Transverse colon (tissue), 4 donors: ENCODE measurements around the gene ZNF205. TPM values are rescaled to one million over a fixed set of nuclear protein-coding genes. Genes with fewer than 3 reads are reported as not detected.

Source experiments
- DNase-seq: peaks from one replicate; pipeline ENCODE4 v3.0.0-alpha.2; 2019
- H3K27ac ChIP-seq, 4 donors: fragments of 200-600 bp; sonication (generic); 2 replicates each; pipeline ENCODE4 v1.5.1; 2016 to 2018; ENCODE audit warnings: inconsistent platforms in 4 of 4
- H3K27me3 ChIP-seq: fragments of 200-600 bp; sonication (generic); 2 replicates; pipeline ENCODE4 v1.5.1; 2017; ENCODE audit warnings: inconsistent platforms
- H3K36me3 ChIP-seq, 4 donors: fragments of 200-600 bp; sonication (generic); 2 replicates each; pipeline ENCODE4 v1.5.1; 2017 to 2019; ENCODE audit warnings: inconsistent platforms in 4 of 4
- H3K4me1 ChIP-seq, 4 donors: fragments of 200-600 bp; sonication (generic); 2 replicates each; pipeline ENCODE4 v1.5.1; 2017 to 2020; ENCODE audit warnings: inconsistent platforms in 4 of 4
- H3K4me3 ChIP-seq, 4 donors: fragments of 200-600 bp; sonication (generic); 1 replicate in 1 of 4; 2 replicates in 3 of 4; pipeline versions ENCODE4 v1.5.1 to v1.6.1; 2017 to 2019; ENCODE audit warnings: inconsistent platforms in 4 of 4
- H3K9me3 ChIP-seq, 2 donors: fragments of 200-600 bp; sonication (generic); 2 replicates each; pipeline ENCODE4 v1.5.1; 2017 to 2019; ENCODE audit warnings: inconsistent platforms in 2 of 2
- EP300 ChIP-seq: sonication (generic); formaldehyde crosslinking; IDR thresholded peaks from one replicate; pipeline ENCODE4 v1.6.1; 2017; ENCODE audit warnings: antibody characterized with exemption, low read depth
- POLR2A ChIP-seq: fragments of 450-650 bp; IDR thresholded peaks from one replicate; pipeline ENCODE4 v1.6.1; 2016; ENCODE audit warnings: antibody characterized with exemption, mild to moderate bottlenecking, moderate library complexity
- POLR2AphosphoS5 ChIP-seq, 3 donors: sonication (generic); formaldehyde crosslinking; IDR thresholded peaks; one replicate each; pipeline ENCODE4 v1.6.1; 2016; ENCODE audit warnings: antibody characterized with exemption in 3 of 3
- WGBS, 2 donors: methylation state at CpG; one replicate each; pipeline ENCODE4 v1.1.5; 2018; ENCODE audit warnings: low coverage in 1 of 2; 5-methylcytosine and 5-hydroxymethylcytosine counted together
- in situ Hi-C, 4 donors: fragments of 200-750 bp; cut with MboI; loops; one replicate each; pipeline versions ENCODE4 v1.15.0 to v1.15.1; 2017; ENCODE audit warnings: low sequenced_read_pairs in 3 of 4, low pct_ligation_motif_present in 1 of 4, low pct_unique_long_range_greater_than_20kb in 1 of 4
- intact Hi-C: fragments of 100-400 bp; cut with DNase I; formaldehyde crosslinking; loops from one replicate; pipeline ENCODE4 v1.15.1; 2023; ENCODE audit warnings: low total_unique reads
- total RNA-seq, 4 donors: library from RNA; depleted of rRNA; stranded (reverse); fragments of >200 nt; gene quantifications; one replicate each; pipeline ENCODE4 v1.1.0, GENCODE V29; 2016
- TF ChIP-seq, protein P1 (sequence below), 5 experiments: fragments of 200-600 bp in 3 of 5; fragments of 450-650 bp in 2 of 5; sonication (generic) in 3 of 5; IDR thresholded peaks; 1 replicate in 2 of 5; 2 replicates in 3 of 5; pipeline ENCODE4 v1.5.1; 2016 to 2017; ENCODE audit warnings: antibody characterized with exemption in 5 of 5, inconsistent platforms in 3 of 5, mild to moderate bottlenecking in 2 of 5, moderate library complexity in 1 of 5

The ZNF205 gene
- total RNA-seq, 4 donors from 2014 or later, result 5.2 to 16.3 (median 15.5) TPM

DNA sequence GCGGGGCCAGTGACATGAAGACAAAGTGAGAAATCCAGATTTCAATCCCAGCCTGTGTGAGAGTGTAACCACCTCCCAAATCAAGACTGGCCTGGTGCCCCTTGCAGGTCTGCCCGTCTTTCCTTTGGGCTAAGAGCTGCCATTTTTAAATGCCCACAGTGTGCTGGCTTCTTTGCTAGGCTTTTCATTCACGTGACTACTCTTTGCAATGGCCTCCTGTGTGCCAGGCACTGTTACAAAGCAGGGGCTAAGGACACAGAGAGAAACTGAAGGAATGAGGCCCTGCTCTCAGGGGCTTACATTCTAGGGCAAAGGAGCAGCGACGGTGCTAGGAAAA is 13.0 kb upstream of the ZNF205 start:
- H3K27me3 ChIP-seq, result peaks cover 19% of the 10 kb centered on the region
- H3K27ac ChIP-seq, result no peak overlapping the region
- H3K4me1 ChIP-seq, result peaks cover 4 to 16% (median 10%) of the 10 kb centered on the region in 4 donors
- no peaks in the 10 kb centered on the region for H3K9me3 ChIP-seq
- no peak overlapping the region for H3K4me3 ChIP-seq
- WGBS, 2 donors, result 67 to 72% methylated on average over 2 to 5 of the region's 5 CpGs
- in situ Hi-C loops (no loop called here), intact Hi-C loops (no loop called here)
- H3K36me3 ChIP-seq, result no peaks in the 10 kb centered on the region
- TF ChIP-seq, protein P1, sequence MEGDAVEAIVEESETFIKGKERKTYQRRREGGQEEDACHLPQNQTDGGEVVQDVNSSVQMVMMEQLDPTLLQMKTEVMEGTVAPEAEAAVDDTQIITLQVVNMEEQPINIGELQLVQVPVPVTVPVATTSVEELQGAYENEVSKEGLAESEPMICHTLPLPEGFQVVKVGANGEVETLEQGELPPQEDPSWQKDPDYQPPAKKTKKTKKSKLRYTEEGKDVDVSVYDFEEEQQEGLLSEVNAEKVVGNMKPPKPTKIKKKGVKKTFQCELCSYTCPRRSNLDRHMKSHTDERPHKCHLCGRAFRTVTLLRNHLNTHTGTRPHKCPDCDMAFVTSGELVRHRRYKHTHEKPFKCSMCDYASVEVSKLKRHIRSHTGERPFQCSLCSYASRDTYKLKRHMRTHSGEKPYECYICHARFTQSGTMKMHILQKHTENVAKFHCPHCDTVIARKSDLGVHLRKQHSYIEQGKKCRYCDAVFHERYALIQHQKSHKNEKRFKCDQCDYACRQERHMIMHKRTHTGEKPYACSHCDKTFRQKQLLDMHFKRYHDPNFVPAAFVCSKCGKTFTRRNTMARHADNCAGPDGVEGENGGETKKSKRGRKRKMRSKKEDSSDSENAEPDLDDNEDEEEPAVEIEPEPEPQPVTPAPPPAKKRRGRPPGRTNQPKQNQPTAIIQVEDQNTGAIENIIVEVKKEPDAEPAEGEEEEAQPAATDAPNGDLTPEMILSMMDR (IDR thresholded peaks at IDR 0.05), result no peak
- no peak for TF ChIP-seq EP300
- TF ChIP-seq POLR2AphosphoS5 (IDR thresholded peaks at IDR 0.05), result no peak
- no peak for TF ChIP-seq POLR2A
- DNase-seq, result no peak

DNA sequence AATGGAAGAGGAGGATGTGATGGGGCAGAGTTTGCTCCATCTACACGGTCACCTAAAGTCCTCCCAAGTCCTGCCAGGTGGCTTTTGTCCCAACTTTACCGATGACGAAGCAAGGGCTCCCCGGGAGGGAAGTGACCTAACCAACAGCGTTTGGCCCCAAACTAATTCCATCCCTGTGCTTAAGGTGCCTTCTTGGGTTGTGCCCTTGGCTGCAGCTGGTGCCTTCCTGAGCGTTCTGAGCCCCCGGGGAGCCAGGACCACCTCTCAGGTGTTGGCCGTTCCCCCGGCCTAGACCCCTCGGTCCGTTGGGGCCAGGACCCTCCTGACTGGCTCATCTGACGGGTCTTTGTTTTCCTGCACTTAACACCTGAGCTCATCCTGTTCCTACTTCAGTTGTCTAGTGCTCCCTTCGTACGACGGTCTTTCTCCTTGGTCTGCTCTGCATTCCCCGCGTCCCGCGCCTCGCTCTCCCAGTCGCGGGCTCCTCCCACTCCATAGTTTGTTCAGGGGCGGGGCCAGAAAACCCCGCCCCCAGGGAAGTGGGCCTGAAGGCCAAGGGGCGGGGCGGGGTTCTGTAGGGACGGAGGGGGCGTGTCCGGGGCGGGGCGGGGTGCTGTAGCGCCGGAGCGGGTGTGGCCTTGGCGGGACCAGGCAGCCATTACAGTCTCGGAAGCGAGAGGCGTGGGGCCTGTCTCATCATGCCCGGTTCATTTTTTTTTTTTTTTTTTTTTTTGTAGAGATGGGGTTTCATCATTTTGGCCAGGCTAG is 12.5 kb upstream of the ZNF205 start:
- in situ Hi-C loops (no loop called here), intact Hi-C loops (no loop called here)
- Histone ChIP-seq H3K9me3 (no peaks in the 10 kb centered on the region), H3K4me1 (peaks cover 4 to 16% (median 10%) of the 10 kb centered on the region in 4 donors), H3K36me3 (no peaks in the 10 kb centered on the region), H3K27ac (peak overlapping the region in 2 of 4 donors; percentile 22 to 32), H3K27me3 (peaks cover 19% of the 10 kb centered on the region), H3K4me3 (peak overlapping the region in 2 of 4 donors; percentile 7 to 34)
- 0 to 8% methylated on average over 1 to 39 of the region's 39 CpGs for WGBS, 2 donors
- peak; percentile 97 for DNase-seq
- TF ChIP-seq POLR2A (no peak), EP300 (no peak), POLR2AphosphoS5 (IDR thresholded peaks at IDR 0.05) (no peak)
- TF ChIP-seq, protein P1 (IDR thresholded peaks at IDR 0.05), result no peak

DNA sequence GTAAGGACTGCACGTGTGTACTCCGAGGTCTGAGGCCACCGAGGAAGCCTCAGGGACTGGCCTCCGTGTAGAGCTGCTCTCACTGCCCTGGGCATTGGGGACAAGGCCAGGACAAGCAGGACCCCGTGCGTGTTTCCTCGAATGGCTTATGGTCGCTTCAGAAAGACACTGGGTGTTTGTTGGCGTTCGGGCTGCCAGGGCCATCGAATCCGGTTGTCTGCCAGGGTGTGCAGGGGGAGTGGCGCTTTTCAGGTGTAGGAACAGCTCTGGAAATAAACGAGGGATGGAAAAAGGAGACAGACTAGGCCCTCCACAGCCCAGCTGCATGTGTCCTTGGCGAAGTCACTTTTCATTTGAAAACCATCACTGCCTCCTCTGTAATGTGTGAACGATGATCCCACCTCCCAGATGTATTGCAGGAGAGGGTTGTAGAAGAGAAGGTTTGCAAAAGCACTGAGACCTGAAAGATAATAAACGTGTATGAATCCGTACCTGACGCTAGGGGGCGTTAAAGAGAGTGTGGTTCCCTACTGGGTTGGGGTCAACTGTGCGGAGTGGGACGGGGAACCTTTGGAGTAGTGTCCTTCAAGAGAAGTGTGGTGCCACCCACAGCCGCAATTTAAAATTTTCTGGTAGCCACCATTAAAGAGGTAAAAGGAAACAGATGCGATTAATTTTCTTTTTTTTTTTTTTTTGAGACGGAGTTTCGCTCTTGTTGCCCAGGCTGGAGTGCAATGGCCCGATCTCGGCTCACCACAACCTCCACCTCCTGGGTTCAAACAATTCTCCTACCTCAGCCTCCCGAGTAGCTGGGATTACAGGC is 11.2 kb upstream of the ZNF205 start:
- in situ Hi-C loops (no loop called here), intact Hi-C loops (no loop called here)
- Histone ChIP-seq H3K27me3 (peaks cover 19% of the 10 kb centered on the region), H3K4me1 (peaks cover 4 to 20% (median 10%) of the 10 kb centered on the region in 4 donors), H3K27ac (peak overlapping the region in 2 of 4 donors; percentile 34 to 54), H3K36me3 (no peaks in the 10 kb centered on the region), H3K9me3 (no peaks in the 10 kb centered on the region), H3K4me3 (no peak overlapping the region)
- no peak for TF ChIP-seq POLR2A
- TF ChIP-seq, protein P1 (IDR thresholded peaks at IDR 0.05), result peak; percentile 39 to 64 (median 52)
- TF ChIP-seq EP300, result no peak
- TF ChIP-seq POLR2AphosphoS5 (IDR thresholded peaks at IDR 0.05), result no peak
- no peak for DNase-seq
- 35 to 59% methylated on average over 14 to 29 of the region's 29 CpGs for WGBS, 2 donors

DNA sequence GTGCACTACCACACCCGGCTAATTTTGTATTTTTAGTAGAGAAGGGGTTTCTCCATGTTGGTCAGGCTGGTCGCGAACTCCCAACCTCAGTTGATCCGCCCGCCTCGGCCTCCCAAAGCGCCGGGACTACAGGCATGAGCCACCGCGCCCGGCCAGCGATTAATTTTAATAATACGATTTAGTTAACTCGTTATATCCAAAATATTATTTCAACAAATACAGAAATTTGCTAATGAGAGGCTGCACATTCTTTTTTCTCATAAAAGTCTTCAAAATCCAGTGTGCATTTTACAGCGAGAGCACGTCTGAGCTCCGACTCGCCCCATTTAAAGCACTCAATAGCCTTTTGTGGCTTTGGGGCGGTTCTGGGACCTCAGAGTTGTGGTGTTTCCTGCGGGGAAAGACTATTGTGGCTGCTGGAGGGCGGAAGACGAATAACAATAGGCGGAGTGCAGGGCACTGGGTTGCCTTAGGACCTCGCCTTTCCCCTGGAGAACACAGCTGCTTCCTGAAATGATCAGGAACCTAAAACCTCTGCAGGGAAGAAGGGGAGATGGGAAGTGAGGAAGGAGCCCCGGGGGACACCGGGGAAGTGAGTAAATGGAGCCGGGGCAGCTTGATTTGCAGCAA is 10.4 kb upstream of the ZNF205 start:
- TF ChIP-seq POLR2AphosphoS5 (IDR thresholded peaks at IDR 0.05) (no peak), EP300 (no peak), POLR2A (no peak)
- TF ChIP-seq, protein P1 (IDR thresholded peaks at IDR 0.05), result no peak
- intact Hi-C loops (no loop called here), in situ Hi-C loops (no loop called here)
- peaks cover 19% of the 10 kb centered on the region for H3K27me3 ChIP-seq
- no peaks in the 10 kb centered on the region for H3K9me3 ChIP-seq
- H3K4me3 ChIP-seq, result no peak overlapping the region
- 34 to 67% methylated on average over 26 to 27 of the region's 27 CpGs for WGBS, 2 donors
- peak overlapping the region in 3 of 4 donors; percentile 17 to 54 (median 34) for H3K27ac ChIP-seq
- DNase-seq, result no peak
- H3K36me3 ChIP-seq, result no peaks in the 10 kb centered on the region
- peaks cover 8 to 22% (median 12%) of the 10 kb centered on the region in 4 donors for H3K4me1 ChIP-seq
